WTC11 (cell line): ENCODE results near the gene GALE. TPM values are rescaled to one million over a fixed set of nuclear protein-coding genes. Genes with fewer than 3 reads are reported as not detected.

Experiments
- FOXK1 ChIP-seq: sonication (generic); formaldehyde crosslinking; IDR thresholded peaks from 2 replicates; pipeline ENCODE4 v1.8.0; 2022; ENCODE audit warnings: mild to moderate bottlenecking, moderate library complexity, missing genetic modification reagents
- GABPB1 ChIP-seq: sonication (generic); formaldehyde crosslinking; IDR thresholded peaks from 2 replicates; pipeline ENCODE4 v1.8.1; 2023; ENCODE audit warnings: mild to moderate bottlenecking, missing genetic modification reagents
- GRHL2 ChIP-seq: fragments of 250-450 bp; sonication (Bioruptor Pico); IDR thresholded peaks from 2 replicates; pipeline ENCODE4 v1.8.0; 2022; ENCODE audit warnings: mild to moderate bottlenecking, moderate library complexity; ENCODE audit not compliant: insufficient replicate concordance, severe bottlenecking
- HMGXB4 ChIP-seq: sonication (generic); formaldehyde crosslinking; IDR thresholded peaks from 2 replicates; pipeline ENCODE4 v1.8.1; 2023; ENCODE audit warnings: mild to moderate bottlenecking, moderate library complexity, missing genetic modification reagents
- JAZF1 ChIP-seq: fragments of 250-450 bp; sonication (Bioruptor Pico); IDR thresholded peaks from 2 replicates; pipeline ENCODE4 v1.9.0; 2021; ENCODE audit warnings: moderate library complexity, mild to moderate bottlenecking, inconsistent platforms
- JUN ChIP-seq: sonication (generic); formaldehyde crosslinking; IDR thresholded peaks from 2 replicates; pipeline ENCODE4 v1.8.0; 2023; ENCODE audit warnings: mild to moderate bottlenecking, missing genetic modification reagents
- MYBL2 ChIP-seq: sonication (generic); formaldehyde crosslinking; IDR thresholded peaks from 2 replicates; pipeline ENCODE4 v1.8.1; 2023; ENCODE audit warnings: mild to moderate bottlenecking, moderate library complexity, missing genetic modification reagents
- NR1H2 ChIP-seq: sonication (generic); formaldehyde crosslinking; IDR thresholded peaks from 2 replicates; pipeline ENCODE4 v1.9.0; 2021; ENCODE audit warnings: mild to moderate bottlenecking, moderate library complexity, missing genetic modification reagents
- OVOL2 ChIP-seq: fragments of 250-450 bp; sonication (Bioruptor Pico); IDR thresholded peaks from 2 replicates; pipeline ENCODE4 v1.9.0; 2021; ENCODE audit warnings: mild to moderate bottlenecking, borderline replicate concordance
- PRDM15 ChIP-seq: sonication (generic); formaldehyde crosslinking; IDR thresholded peaks from 2 replicates; pipeline ENCODE4 v1.8.0; 2022; ENCODE audit warnings: missing genetic modification reagents
- PRRX2 ChIP-seq: fragments of 250-450 bp; sonication (Bioruptor Pico); IDR thresholded peaks from 2 replicates; pipeline ENCODE4 v1.8.0; 2021; ENCODE audit warnings: mild to moderate bottlenecking
- SMAD4 ChIP-seq: sonication (generic); formaldehyde crosslinking; IDR thresholded peaks from 2 replicates; pipeline ENCODE4 v1.8.0; 2022; ENCODE audit warnings: mild to moderate bottlenecking, missing genetic modification reagents
- SP1 ChIP-seq: sonication (generic); formaldehyde crosslinking; conservative IDR thresholded peaks from 2 replicates; pipeline ENCODE4 v1.8.1; 2022; ENCODE audit warnings: missing genetic modification reagents
- TP53 ChIP-seq: sonication (generic); formaldehyde crosslinking; IDR thresholded peaks from 2 replicates; pipeline ENCODE4 v1.8.1; 2023; ENCODE audit warnings: mild to moderate bottlenecking, missing genetic modification reagents
- USF1 ChIP-seq: sonication (generic); formaldehyde crosslinking; IDR thresholded peaks from 2 replicates; pipeline ENCODE4 v1.8.0; 2022; ENCODE audit warnings: mild to moderate bottlenecking, missing genetic modification reagents
- USF2 ChIP-seq: sonication (generic); formaldehyde crosslinking; IDR thresholded peaks from 2 replicates; pipeline ENCODE4 v1.8.1; 2023; ENCODE audit warnings: mild to moderate bottlenecking, missing genetic modification reagents, moderate library complexity
- ZNF138 ChIP-seq: sonication (generic); formaldehyde crosslinking; conservative IDR thresholded peaks from 2 replicates; pipeline ENCODE4 v1.8.1; 2022; ENCODE audit warnings: mild to moderate bottlenecking, moderate library complexity, missing genetic modification reagents
- ZNF263 ChIP-seq: sonication (generic); formaldehyde crosslinking; IDR thresholded peaks from 2 replicates; pipeline ENCODE4 v1.8.1; 2022; ENCODE audit warnings: low read depth, mild to moderate bottlenecking, moderate library complexity, missing genetic modification reagents
- ZNF281 ChIP-seq: sonication (generic); formaldehyde crosslinking; IDR thresholded peaks from 2 replicates; pipeline ENCODE4 v1.8.0; 2023; ENCODE audit warnings: mild to moderate bottlenecking, missing genetic modification reagents
- ZNF416 ChIP-seq: fragments of 250-450 bp; sonication (Bioruptor Pico); IDR thresholded peaks from 2 replicates; pipeline ENCODE4 v1.9.0; 2021; ENCODE audit warnings: mild to moderate bottlenecking, inconsistent platforms
- ZNF671 ChIP-seq: fragments of 250-450 bp; sonication (Bioruptor Pico); IDR thresholded peaks from 2 replicates; pipeline ENCODE4 v1.8.0; 2021; ENCODE audit warnings: mild to moderate bottlenecking
- ZSCAN18 ChIP-seq: fragments of 250-450 bp; sonication (Bioruptor Pico); IDR thresholded peaks from 2 replicates; pipeline ENCODE4 v2.1.2; 2022; ENCODE audit warnings: mild to moderate bottlenecking, moderate library complexity
- total RNA-seq: library from RNA; stranded (reverse); gene quantifications from 3 replicates; pipeline ENCODE4 v1.2.3, GENCODE V29; 2021
- TF ChIP-seq, protein P1 (sequence below): fragments of 250-450 bp; sonication (Bioruptor Pico); IDR thresholded peaks from 2 replicates; pipeline ENCODE4 v1.9.0; 2021; ENCODE audit warnings: moderate library complexity, mild to moderate bottlenecking, inconsistent platforms, borderline replicate concordance
- TF ChIP-seq, protein P2 (sequence below): sonication (generic); formaldehyde crosslinking; IDR thresholded peaks from 2 replicates; pipeline ENCODE4 v1.8.1; 2022; ENCODE audit warnings: low read depth, mild to moderate bottlenecking, moderate library complexity, missing genetic modification reagents, borderline replicate concordance

Gene GALE
- total RNA-seq, 1 experiment from 2014 or later, result 30.3 TPM

DNA sequence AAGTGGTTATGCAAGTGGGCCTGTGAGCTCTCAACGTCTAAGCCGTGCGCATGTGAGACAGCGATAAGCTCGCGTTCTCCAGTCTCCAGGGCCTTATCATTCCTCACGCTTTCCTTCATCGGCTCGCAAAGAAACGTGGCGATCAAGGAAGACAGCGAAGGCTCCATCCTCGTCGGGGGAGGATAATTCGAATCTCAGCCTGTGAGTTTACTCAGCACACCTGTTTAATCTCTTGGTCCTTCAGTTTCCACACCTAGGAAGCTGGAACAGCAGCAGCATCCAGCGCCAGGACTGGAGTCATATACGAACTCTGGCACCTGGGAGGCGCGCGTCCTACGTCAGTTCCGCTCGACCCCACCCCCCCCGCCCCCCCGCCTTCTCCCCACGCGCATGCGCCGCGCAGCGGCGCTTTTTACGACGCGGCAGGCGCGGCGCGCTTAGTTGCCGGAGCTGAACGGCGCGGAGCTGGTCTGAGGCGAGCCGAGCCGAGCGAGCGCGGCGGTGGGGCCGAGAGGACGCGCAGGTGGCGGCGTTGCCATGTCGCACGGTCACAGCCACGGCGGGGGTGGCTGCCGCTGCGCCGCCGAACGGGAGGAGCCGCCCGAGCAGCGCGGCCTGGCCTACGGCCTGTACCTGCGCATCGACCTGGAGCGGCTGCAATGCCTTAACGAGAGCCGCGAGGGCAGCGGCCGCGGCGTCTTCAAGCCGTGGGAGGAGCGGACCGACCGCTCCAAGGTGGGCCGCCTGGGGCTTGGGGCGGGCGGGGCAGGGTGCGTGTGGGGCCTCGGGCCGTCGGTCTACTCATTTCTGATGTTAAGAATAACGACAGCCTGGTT lies 22.4 kb downstream of the GALE start, which contains the start of gene PITHD1 (continued):
- TF ChIP-seq, protein P1, sequence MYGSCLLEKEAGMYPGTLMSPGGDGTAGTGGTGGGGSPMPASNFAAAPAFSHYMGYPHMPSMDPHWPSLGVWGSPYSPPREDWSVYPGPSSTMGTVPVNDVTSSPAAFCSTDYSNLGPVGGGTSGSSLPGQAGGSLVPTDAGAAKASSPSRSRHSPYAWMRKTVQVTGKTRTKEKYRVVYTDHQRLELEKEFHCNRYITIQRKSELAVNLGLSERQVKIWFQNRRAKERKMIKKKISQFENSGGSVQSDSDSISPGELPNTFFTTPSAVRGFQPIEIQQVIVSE (CRISPR knock-in tag), result no peak
- TF ChIP-seq PRDM15 (CRISPR knock-in tag) (no peak), SMAD4 (CRISPR knock-in tag) (no peak), USF2 (CRISPR knock-in tag) (no peak), OVOL2 (CRISPR knock-in tag) (no peak), GRHL2 (CRISPR knock-in tag) (no peak), TP53 (CRISPR knock-in tag) (no peak), SP1 (CRISPR knock-in tag) (peak; percentile 56), ZNF263 (no peak), JUN (CRISPR knock-in tag) (no peak), NR1H2 (no peak), HMGXB4 (peak; percentile 76), JAZF1 (CRISPR knock-in tag) (no peak), ZNF138 (CRISPR knock-in tag) (no peak), ZNF671 (CRISPR knock-in tag) (no peak), USF1 (no peak), GABPB1 (CRISPR knock-in tag) (0 out of 2 replicates have a peak, but pooled peaks have one; percentile 26), ZSCAN18 (no peak), PRRX2 (0 out of 2 replicates have a peak, but pooled peaks have one; percentile 55), MYBL2 (CRISPR knock-in tag) (no peak), ZNF416 (CRISPR knock-in tag) (peak; percentile 69; the same call in 1 of the 2 replicates), ZNF281 (CRISPR knock-in tag) (no peak), FOXK1 (0 out of 2 replicates have a peak, but pooled peaks have one; percentile 42)
- TF ChIP-seq, protein P2, sequence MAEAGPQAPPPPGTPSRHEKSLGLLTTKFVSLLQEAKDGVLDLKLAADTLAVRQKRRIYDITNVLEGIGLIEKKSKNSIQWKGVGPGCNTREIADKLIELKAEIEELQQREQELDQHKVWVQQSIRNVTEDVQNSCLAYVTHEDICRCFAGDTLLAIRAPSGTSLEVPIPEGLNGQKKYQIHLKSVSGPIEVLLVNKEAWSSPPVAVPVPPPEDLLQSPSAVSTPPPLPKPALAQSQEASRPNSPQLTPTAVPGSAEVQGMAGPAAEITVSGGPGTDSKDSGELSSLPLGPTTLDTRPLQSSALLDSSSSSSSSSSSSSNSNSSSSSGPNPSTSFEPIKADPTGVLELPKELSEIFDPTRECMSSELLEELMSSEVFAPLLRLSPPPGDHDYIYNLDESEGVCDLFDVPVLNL (CRISPR knock-in tag), result peak; percentile 74; the same call in 1 of the 2 replicates
